Activated CD8-positive, alpha-beta memory T cell treated with anti-CD3 and anti-CD28 coated beads, Interleukin-2, amount 50 U/mL, for 1 hour (primary cell): ENCODE measurements around the gene SORBS2.

Experiments
- DNase-seq: peaks from one replicate; pipeline ENCODE4 v3.0.0-alpha.2; 2020; ENCODE audit errors: extremely low read depth

The SORBS2 gene

DNA sequence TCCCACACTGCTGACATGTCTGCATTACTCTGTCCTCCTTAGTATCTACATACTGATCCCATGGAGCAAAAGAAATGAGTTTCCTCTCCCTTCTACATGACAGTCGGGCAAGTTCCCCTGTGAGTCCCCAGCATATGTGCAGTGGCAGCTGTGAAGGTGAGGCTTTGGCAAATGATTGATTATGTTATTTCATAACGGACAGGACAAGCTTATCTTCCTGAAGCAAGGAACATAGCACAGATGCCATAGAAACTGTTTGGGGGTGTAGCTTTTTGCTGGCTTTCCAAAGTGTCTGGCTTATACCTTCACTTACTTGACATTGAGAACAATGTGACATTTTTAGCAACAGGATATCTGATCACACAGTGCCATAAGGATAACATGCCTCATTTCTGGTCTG, 139.8 kb downstream of the SORBS2 start:
- no peak for DNase-seq

DNA sequence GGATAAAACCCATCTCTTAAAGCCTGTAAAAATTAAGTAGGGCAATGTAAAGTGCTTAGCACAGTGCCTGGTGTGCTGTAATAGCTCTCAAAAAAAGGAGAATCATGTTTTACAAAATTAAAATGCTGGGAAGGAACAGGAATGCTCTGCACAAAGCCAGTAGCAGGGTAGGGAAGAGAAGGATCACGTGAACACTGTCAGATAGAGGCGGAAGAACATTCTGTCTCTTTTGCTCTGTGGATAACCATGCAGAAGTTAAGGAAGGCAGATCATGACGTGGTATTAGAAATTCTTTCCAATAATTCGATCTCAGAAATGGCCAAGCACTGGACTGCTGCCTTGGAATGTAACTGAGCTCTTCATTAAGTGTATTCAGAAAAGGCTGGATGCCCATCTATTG, 140.5 kb downstream of the SORBS2 start:
- no peak for DNase-seq

GRCh38 chr4:185671066-185671465, 140.9 kb downstream of the SORBS2 start:
- DNase-seq, result no peak

- no peak for DNase-seq
Observed at GRCh38 chr4:185669288-185669687, 142.7 kb downstream of the SORBS2 start.

- no peak for DNase-seq
Observed at GRCh38 chr4:185666156-185666555, 145.8 kb downstream of the SORBS2 start.

GRCh38 chr4:185665655-185666054, 146.3 kb downstream of the SORBS2 start:
- no peak for DNase-seq

- no peak for DNase-seq
Observed at GRCh38 chr4:185664481-185664880, 147.5 kb downstream of the SORBS2 start.

- DNase-seq, result no peak
Observed at GRCh38 chr4:185662030-185662778, 149.8 kb downstream of the SORBS2 start.

- DNase-seq, result no peak
Observed at GRCh38 chr4:185660340-185660739, 151.7 kb downstream of the SORBS2 start.

GRCh38 chr4:185657699-185658098, 154.3 kb downstream of the SORBS2 start:
- DNase-seq, result no peak

- no peak for DNase-seq
Observed at GRCh38 chr4:185657183-185657582, 154.8 kb downstream of the SORBS2 start.

GRCh38 chr4:185656467-185656931, 155.5 kb downstream of the SORBS2 start:
- no peak for DNase-seq

DNA sequence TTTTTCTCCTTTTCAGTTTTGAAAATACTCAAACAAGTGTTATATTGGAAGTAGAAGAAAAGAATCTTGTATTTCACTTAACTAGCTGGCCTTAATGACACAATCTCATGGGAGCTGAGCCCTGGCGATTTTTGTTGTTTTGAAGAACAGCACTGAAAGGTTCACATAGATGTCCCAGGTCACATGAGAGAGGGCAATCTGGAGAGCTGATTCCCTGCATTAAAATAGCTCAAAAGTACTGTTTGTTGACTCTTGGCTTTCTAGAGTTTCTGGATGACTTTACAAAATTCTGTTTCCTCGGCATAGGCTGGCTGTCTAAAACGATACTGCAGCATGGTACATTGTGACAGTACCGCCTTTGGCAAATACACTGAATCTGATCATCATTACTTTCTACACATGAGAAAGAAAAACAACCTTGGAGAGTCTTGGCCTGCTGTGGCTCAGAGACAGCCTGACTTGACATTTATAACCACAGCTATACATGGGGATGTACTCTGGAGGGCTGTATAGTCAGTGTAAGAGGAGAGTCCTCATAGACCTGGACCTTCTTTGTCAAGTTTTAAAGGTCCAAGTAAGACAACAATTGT, 156.9 kb downstream of the SORBS2 start:
- DNase-seq, result no peak

- no peak for DNase-seq
Observed at GRCh38 chr4:185654311-185654710, 157.7 kb downstream of the SORBS2 start.

DNA sequence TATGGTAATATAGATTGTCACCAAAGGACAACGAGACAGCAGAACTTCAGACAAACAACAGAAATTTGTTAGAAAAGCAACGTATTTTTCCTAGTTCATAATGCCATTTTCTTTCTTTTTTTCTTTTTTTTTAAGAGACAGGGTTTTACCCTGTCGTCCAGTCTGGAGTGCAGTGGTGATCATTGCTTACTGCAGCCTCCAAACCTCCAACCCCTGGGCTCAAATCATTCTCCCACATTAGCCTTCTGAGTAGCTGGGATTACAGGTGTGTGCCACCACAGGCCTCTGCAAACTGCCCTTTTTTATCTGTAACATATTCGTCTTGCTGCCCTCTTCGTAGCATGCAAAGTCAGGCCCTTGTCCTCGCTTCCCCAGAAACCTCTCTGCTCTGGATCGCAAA, 160.1 kb downstream of the SORBS2 start:
- no peak for DNase-seq

DNA sequence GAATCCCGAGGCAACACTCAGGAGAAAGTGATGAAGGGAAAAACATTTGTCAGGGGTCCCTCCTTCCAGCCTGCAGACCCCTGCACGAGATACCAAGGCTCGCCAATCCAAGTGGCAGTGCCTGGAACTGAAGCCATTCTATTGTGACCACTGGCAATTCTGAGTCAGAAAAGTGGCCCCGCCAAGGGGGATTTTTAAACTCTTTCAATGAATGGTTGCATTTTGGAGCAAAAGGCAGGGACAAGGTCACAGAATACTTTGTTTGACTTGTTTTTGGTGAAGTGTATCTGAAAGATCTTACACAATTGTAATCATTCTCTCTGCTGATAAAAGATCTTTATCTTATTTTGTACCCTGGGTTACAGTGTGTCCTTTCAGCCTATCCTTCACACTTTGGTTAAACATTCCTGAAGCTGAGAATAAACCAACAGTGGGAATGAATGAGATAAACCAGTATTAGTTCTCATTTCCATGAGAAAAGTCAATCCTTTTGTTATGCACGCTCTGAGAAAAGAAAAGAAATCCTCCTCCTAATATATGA, 160.8 kb downstream of the SORBS2 start:
- DNase-seq, result no peak

GRCh38 chr4:185648631-185649030, 163.4 kb downstream of the SORBS2 start:
- no peak for DNase-seq

- DNase-seq, result no peak
Observed at GRCh38 chr4:185645403-185645802, 166.6 kb downstream of the SORBS2 start.

GRCh38 chr4:185644408-185644807, 167.6 kb downstream of the SORBS2 start:
- no peak for DNase-seq

DNA sequence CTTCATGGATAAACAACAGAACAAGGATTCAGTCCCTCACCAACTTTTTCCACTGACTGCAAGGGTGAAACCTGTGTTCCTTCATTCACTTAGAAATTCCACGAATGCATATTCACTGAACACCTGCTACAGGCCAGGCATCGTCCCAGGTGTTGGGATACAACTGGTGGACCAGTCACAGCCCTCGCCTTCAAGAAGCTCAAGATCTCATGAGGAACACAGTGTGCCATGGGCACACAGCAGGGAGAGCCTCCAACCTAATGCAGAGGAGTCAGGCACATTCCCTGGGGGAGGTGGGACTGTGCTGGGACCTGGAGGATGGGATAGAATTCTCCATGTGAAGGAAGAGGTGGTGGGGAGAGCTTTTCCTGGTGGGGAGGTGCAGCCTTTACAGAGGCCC, 169.1 kb downstream of the SORBS2 start:
- DNase-seq, result no peak

GRCh38 chr4:185640811-185641675, 171.0 kb downstream of the SORBS2 start:
- no peak for DNase-seq

GRCh38 chr4:185638548-185639301, 173.3 kb downstream of the SORBS2 start:
- no peak for DNase-seq
